Caco-2 (cell line): ENCODE data around the gene MAST2. TPM values are rescaled to one million over a fixed set of nuclear protein-coding genes. Genes with fewer than 3 reads are reported as not detected.

ENCODE experiments used
- BruUV-seq: library from RNA; stranded (reverse); fragments of 400-500 nt; replicated peaks from 2 replicates; lab custom pipeline; 2021; lab: Mats Ljungman, UMichigan
- CTCF ChIA-PET: fragments of 300-600 bp; sonication (Branson Sonifier 250); formaldehyde crosslinking; loops from one replicate; lab custom pipeline; 2022; ENCODE audit warnings: antibody characterized with exemption; lab: Charles Lee
- POLR2A ChIA-PET: fragments of 300-600 bp; sonication (Branson Sonifier 250); formaldehyde crosslinking; loops from one replicate; lab custom pipeline; 2022; ENCODE audit warnings: antibody characterized with exemption; lab: Charles Lee
- DNase-seq, 2 experiments: peaks; one replicate each; pipeline versions ENCODE4 v3.0.0 to v3.0.0-alpha.2; 2020 to 2022
- H3K27me3 ChIP-seq: replicated peaks from 2 replicates; pipeline ENCODE4 v1.6.0; 2011; ENCODE audit warnings: low read length; ENCODE audit not compliant: control insufficient read depth, insufficient read depth
- H3K36me3 ChIP-seq: 2 replicates; pipeline ENCODE4 v1.5.1; 2011; ENCODE audit warnings: low read length; ENCODE audit not compliant: control insufficient read depth, insufficient read depth
- H3K4me1 ChIP-seq: fragments of 250-450 bp; sonication (Bioruptor Pico); 2 replicates; pipeline ENCODE4 v1.5.1; 2020; ENCODE audit warnings: mild to moderate bottlenecking
- H3K4me3 ChIP-seq: 2 replicates; pipeline ENCODE4 v1.5.1; 2011; ENCODE audit warnings: low read depth, mild to moderate bottlenecking, control low read depth, low read length
- H3K9me3 ChIP-seq: fragments of 250-450 bp; sonication (Bioruptor Pico); 2 replicates; pipeline ENCODE4 v1.5.1; 2020; ENCODE audit warnings: mild to moderate bottlenecking, moderate library complexity
- H3K27ac Mint-ChIP-seq: one replicate; pipeline ENCODE4 v1.8.0; 2022; ENCODE audit warnings: mixed read lengths; ENCODE audit not compliant: unreplicated experiment
- H3K27me3 Mint-ChIP-seq: one replicate; pipeline ENCODE4 v1.8.0; 2022; ENCODE audit warnings: mixed read lengths; ENCODE audit not compliant: insufficient read depth, unreplicated experiment
- H3K36me3 Mint-ChIP-seq: one replicate; pipeline ENCODE4 v1.8.0; 2022; ENCODE audit warnings: mild to moderate bottlenecking, mixed read lengths; ENCODE audit not compliant: insufficient read depth, unreplicated experiment
- H3K4me1 Mint-ChIP-seq: one replicate; pipeline ENCODE4 v1.8.0; 2022; ENCODE audit warnings: low read depth, mixed read lengths; ENCODE audit not compliant: unreplicated experiment
- H3K4me3 Mint-ChIP-seq: one replicate; pipeline ENCODE4 v1.8.0; 2022; ENCODE audit warnings: mild to moderate bottlenecking, moderate library complexity, mixed read lengths; ENCODE audit not compliant: unreplicated experiment
- H3K9me3 Mint-ChIP-seq: one replicate; pipeline ENCODE4 v1.8.0; 2022; ENCODE audit warnings: mixed read lengths; ENCODE audit not compliant: unreplicated experiment
- CTCF ChIP-seq, 2 experiments: fragments of 200-600 bp in 1 of 2; IDR thresholded peaks; 1 replicate in 1 of 2; 2 replicates in 1 of 2; pipeline versions ENCODE4 v1.5.1 to v1.8.0; 2011 to 2022; ENCODE audit warnings: antibody characterized with exemption in 1 of 2, control low read depth in 1 of 2, inconsistent platforms in 1 of 2, low read depth in 1 of 2, low read length in 1 of 2, mild to moderate bottlenecking in 1 of 2, moderate library complexity in 1 of 2; ENCODE audit not compliant: insufficient read depth in 1 of 2, severe bottlenecking in 1 of 2, unreplicated experiment in 1 of 2
- intact Hi-C: fragments of 100-400 bp; cut with micrococcal nuclease; formaldehyde crosslinking; loops from one replicate; pipeline ENCODE4 v1.10.0; 2022; ENCODE audit not compliant: unreplicated experiment
- total RNA-seq: library from RNA; stranded (reverse); gene quantifications from 2 replicates; pipeline ENCODE4 v1.2.3, GENCODE V29; 2022

The MAST2 gene
- total RNA-seq, 1 experiment from 2014 or later, result 43.3 TPM

GRCh38 chr1:45895406-45895805, 92.0 kb downstream of the MAST2 start:
- intact Hi-C loops, result no loop called here
- Mint-ChIP-seq H3K4me3 (no peak overlapping the region), H3K9me3 (no peaks in the 10 kb centered on the region), H3K27ac (no peak overlapping the region), H3K4me1 (peaks cover 6% of the 10 kb centered on the region), H3K36me3 (no peaks in the 10 kb centered on the region), H3K27me3 (no peaks in the 10 kb centered on the region)
- Histone ChIP-seq H3K9me3 (no peaks in the 10 kb centered on the region), H3K4me3 (no peak overlapping the region), H3K36me3 (no peaks in the 10 kb centered on the region), H3K4me1 (0 out of 2 replicates have a peak, but pooled peaks cover 11% of the 10 kb centered on the region), H3K27me3 (no peaks in the 10 kb centered on the region)
- no peak for DNase-seq
- BruUV-seq, result no TSS peak
- ChIA-PET CTCF (no interaction called here), POLR2A (no interaction called here)
- TF ChIP-seq CTCF (IDR thresholded peaks at IDR 0.05; ENCODE audit: insufficient read depth in 1 of 2, low read depth in 1 of 2, low read length in 1 of 2, severe bottlenecking in 1 of 2, unreplicated experiment in 1 of 2), result no peak

- no peak overlapping the region for H3K4me3 ChIP-seq
- no peak for DNase-seq
- Mint-ChIP-seq H3K4me3 (no peak overlapping the region), H3K4me1 (peaks cover 5% of the 10 kb centered on the region), H3K27ac (no peak overlapping the region), H3K9me3 (peaks cover 1% of the 10 kb centered on the region), H3K27me3 (no peaks in the 10 kb centered on the region), H3K36me3 (peaks cover 2% of the 10 kb centered on the region)
- intact Hi-C loops, result no loop called here
- CTCF ChIA-PET, result no interaction called here
- no TSS peak for BruUV-seq
- no peaks in the 10 kb centered on the region; the same call in 1 of the 2 replicates for H3K36me3 ChIP-seq
- POLR2A ChIA-PET, result no interaction called here
- no peaks in the 10 kb centered on the region for H3K9me3 ChIP-seq
- no peaks in the 10 kb centered on the region for H3K4me1 ChIP-seq
- no peaks in the 10 kb centered on the region for H3K27me3 ChIP-seq
- no peak for TF ChIP-seq CTCF (IDR thresholded peaks at IDR 0.05; ENCODE audit: insufficient read depth in 1 of 2, low read depth in 1 of 2, low read length in 1 of 2, severe bottlenecking in 1 of 2, unreplicated experiment in 1 of 2)
Observed at GRCh38 chr1:45906883-45907282, 103.5 kb downstream of the MAST2 start.

GRCh38 chr1:45908611-45909140, 105.3 kb downstream of the MAST2 start:
- no TSS peak for BruUV-seq
- Mint-ChIP-seq H3K36me3 (peaks cover 3% of the 10 kb centered on the region), H3K27me3 (no peaks in the 10 kb centered on the region), H3K4me3 (no peak overlapping the region), H3K9me3 (no peaks in the 10 kb centered on the region), H3K4me1 (no peaks in the 10 kb centered on the region), H3K27ac (no peak overlapping the region)
- ChIA-PET CTCF (no interaction called here), POLR2A (no interaction called here)
- Histone ChIP-seq H3K4me1 (no peaks in the 10 kb centered on the region), H3K36me3 (no peaks in the 10 kb centered on the region; the same call in 1 of the 2 replicates), H3K27me3 (no peaks in the 10 kb centered on the region), H3K9me3 (no peaks in the 10 kb centered on the region), H3K4me3 (no peak overlapping the region)
- intact Hi-C loops, result no loop called here
- DNase-seq, result no peak
- no peak for TF ChIP-seq CTCF (IDR thresholded peaks at IDR 0.05; ENCODE audit: insufficient read depth in 1 of 2, low read depth in 1 of 2, low read length in 1 of 2, severe bottlenecking in 1 of 2, unreplicated experiment in 1 of 2)
